GM23338 (cell line): ENCODE data around the gene ZDHHC6. TPM values are rescaled to one million over a fixed set of nuclear protein-coding genes. Genes with fewer than 3 reads are reported as not detected.

ENCODE experiments used
- ATAC-seq: fragments of 200-7000 bp; cut with Tn5 transposase; 3 replicates; pipeline ENCODE4 v1.9.1; 2020
- DNase-seq: peaks from one replicate; pipeline ENCODE4 v3.0.0-alpha.2; 2015; ENCODE audit warnings: low spot score
- H2AFZ ChIP-seq: fragments of 200-600 bp; sonication (generic); 2 replicates; pipeline ENCODE4 v1.8.0; 2016; ENCODE audit warnings: antibody characterized with exemption, mild to moderate bottlenecking, moderate library complexity
- H3F3A ChIP-seq: fragments of 200-600 bp; sonication (generic); replicated peaks from 2 replicates; pipeline ENCODE4 v1.8.0; 2017; ENCODE audit warnings: antibody characterized with exemption, mixed run types, low read depth
- H3K27ac ChIP-seq: fragments of 200-600 bp; sonication (generic); 2 replicates; pipeline ENCODE4 v1.6.1; 2016; ENCODE audit warnings: low read depth
- H3K27me3 ChIP-seq: fragments of 200-600 bp; sonication (generic); 2 replicates; pipeline ENCODE4 v1.8.0; 2016; ENCODE audit warnings: mild to moderate bottlenecking, mixed run types, moderate library complexity; ENCODE audit not compliant: insufficient read depth
- H3K36me3 ChIP-seq: fragments of 200-600 bp; sonication (generic); 2 replicates; pipeline ENCODE4 v1.8.0; 2016; ENCODE audit warnings: mild to moderate bottlenecking; ENCODE audit not compliant: insufficient read depth
- H3K4me1 ChIP-seq: fragments of 200-600 bp; sonication (generic); 2 replicates; pipeline ENCODE4 v1.8.0; 2016; ENCODE audit warnings: mild to moderate bottlenecking, moderate library complexity; ENCODE audit not compliant: insufficient read depth
- H3K4me2 ChIP-seq: fragments of 200-600 bp; sonication (generic); 2 replicates; pipeline ENCODE4 v1.7.1; 2017; ENCODE audit warnings: mixed run types
- H3K4me3 ChIP-seq: fragments of 200-600 bp; sonication (generic); 2 replicates; pipeline ENCODE4 v1.6.1; 2016; ENCODE audit warnings: mixed run types
- H3K79me2 ChIP-seq: fragments of 200-600 bp; sonication (generic); replicated peaks from 2 replicates; pipeline ENCODE4 v1.8.0; 2017; ENCODE audit warnings: mild to moderate bottlenecking; ENCODE audit not compliant: insufficient read depth
- H3K9me2 ChIP-seq: fragments of 200-600 bp; sonication (generic); 2 replicates; pipeline ENCODE4 v1.8.0; 2017; ENCODE audit not compliant: insufficient read depth
- H4K20me1 ChIP-seq: fragments of 200-600 bp; sonication (generic); replicated peaks from 2 replicates; pipeline ENCODE4 v1.8.0; 2017; ENCODE audit warnings: mild to moderate bottlenecking; ENCODE audit not compliant: insufficient read depth
- H3K27ac Mint-ChIP-seq: 2 replicates; pipeline ENCODE4 v1.8.0; 2020; ENCODE audit warnings: inconsistent platforms, mild to moderate bottlenecking, moderate library complexity, mixed read lengths
- H3K27me3 Mint-ChIP-seq: 3 replicates; pipeline ENCODE4 v1.8.0; 2022; ENCODE audit warnings: low read depth, mild to moderate bottlenecking, moderate library complexity, mixed read lengths, inconsistent platforms; ENCODE audit not compliant: insufficient read depth, poor library complexity
- H3K36me3 Mint-ChIP-seq: 3 replicates; pipeline ENCODE4 v1.8.0; 2021; ENCODE audit warnings: low read depth, mild to moderate bottlenecking, inconsistent platforms, moderate library complexity, mixed read lengths
- H3K4me1 Mint-ChIP-seq: 3 replicates; pipeline ENCODE4 v1.8.0; 2020; ENCODE audit warnings: mild to moderate bottlenecking, inconsistent platforms, mixed read lengths
- H3K4me3 Mint-ChIP-seq: 3 replicates; pipeline ENCODE4 v1.8.0; 2021; ENCODE audit warnings: moderate library complexity, mild to moderate bottlenecking, inconsistent platforms, mixed read lengths
- H3K9me3 Mint-ChIP-seq: 3 replicates; pipeline ENCODE4 v1.8.0; 2020; ENCODE audit warnings: moderate library complexity, mild to moderate bottlenecking, inconsistent platforms, mixed read lengths
- CREB1 ChIP-seq: fragments of 250-450 bp; sonication (Bioruptor Pico); IDR thresholded peaks from 2 replicates; pipeline ENCODE4 v1.5.0; 2020; ENCODE audit warnings: low read depth, mild to moderate bottlenecking, moderate library complexity
- EZH2phosphoT487 ChIP-seq: fragments of 200-600 bp; sonication (generic); IDR thresholded peaks from one replicate; pipeline ENCODE4 v1.8.1; 2018; ENCODE audit warnings: antibody characterized with exemption; ENCODE audit not compliant: unreplicated experiment
- POLR2AphosphoS5 ChIP-seq: IDR thresholded peaks from 2 replicates; pipeline ENCODE4 v1.6.1; 2016; ENCODE audit warnings: antibody characterized with exemption, low read depth
- ZNF331 ChIP-seq: fragments of 250-450 bp; sonication (Bioruptor Pico); IDR thresholded peaks from 2 replicates; pipeline ENCODE4 v1.5.0; 2020; ENCODE audit warnings: low read depth, mild to moderate bottlenecking, moderate library complexity
- polyA plus RNA-seq: library from polyadenylated mRNA; unstranded; fragments of >200 nt; fragmentation: Nextera tagmentation; extraction: Ambion mirVana; gene quantifications from 2 replicates; pipeline ENCODE4 v1.2.1, GENCODE V29; 2016
- total RNA-seq: library from RNA; depleted of rRNA; stranded (reverse); fragments of >200 nt; shearing (Covaris generic); gene quantifications from 2 replicates; pipeline ENCODE4 v1.2.3, GENCODE V29; 2014
- TF ChIP-seq, protein P1 (sequence below): IDR thresholded peaks from 2 replicates; pipeline ENCODE4 v1.6.1; 2016; ENCODE audit warnings: antibody characterized with exemption
- TF ChIP-seq, protein P2 (sequence below): fragments of 250-450 bp; sonication (Bioruptor Pico); IDR thresholded peaks from 2 replicates; pipeline ENCODE4 v1.5.0; 2020; ENCODE audit warnings: mild to moderate bottlenecking, moderate library complexity

The ZDHHC6 gene
- total and polyA plus RNA-seq, 2 experiments from 2014 or later: 24.6 to 33.7 TPM

GRCh38 chr10:112461029-112461887 lies 14.5 kb upstream of the ZDHHC6 start:
- H3K9me2 ChIP-seq: no peaks in the 10 kb centered on the region
- no peaks in the 10 kb centered on the region for H3F3A ChIP-seq
- H2AFZ ChIP-seq: no peak overlapping the region
- H3K36me3 Mint-ChIP-seq: peaks cover 35% of the 10 kb centered on the region
- TF ChIP-seq EZH2phosphoT487 (no peak), POLR2AphosphoS5 (no peak), CREB1 (no peak), ZNF331 (CRISPR knock-in tag) (no peak)
- TF ChIP-seq, protein P1, sequence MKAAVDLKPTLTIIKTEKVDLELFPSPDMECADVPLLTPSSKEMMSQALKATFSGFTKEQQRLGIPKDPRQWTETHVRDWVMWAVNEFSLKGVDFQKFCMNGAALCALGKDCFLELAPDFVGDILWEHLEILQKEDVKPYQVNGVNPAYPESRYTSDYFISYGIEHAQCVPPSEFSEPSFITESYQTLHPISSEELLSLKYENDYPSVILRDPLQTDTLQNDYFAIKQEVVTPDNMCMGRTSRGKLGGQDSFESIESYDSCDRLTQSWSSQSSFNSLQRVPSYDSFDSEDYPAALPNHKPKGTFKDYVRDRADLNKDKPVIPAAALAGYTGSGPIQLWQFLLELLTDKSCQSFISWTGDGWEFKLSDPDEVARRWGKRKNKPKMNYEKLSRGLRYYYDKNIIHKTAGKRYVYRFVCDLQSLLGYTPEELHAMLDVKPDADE: no peak
- TF ChIP-seq, protein P2, sequence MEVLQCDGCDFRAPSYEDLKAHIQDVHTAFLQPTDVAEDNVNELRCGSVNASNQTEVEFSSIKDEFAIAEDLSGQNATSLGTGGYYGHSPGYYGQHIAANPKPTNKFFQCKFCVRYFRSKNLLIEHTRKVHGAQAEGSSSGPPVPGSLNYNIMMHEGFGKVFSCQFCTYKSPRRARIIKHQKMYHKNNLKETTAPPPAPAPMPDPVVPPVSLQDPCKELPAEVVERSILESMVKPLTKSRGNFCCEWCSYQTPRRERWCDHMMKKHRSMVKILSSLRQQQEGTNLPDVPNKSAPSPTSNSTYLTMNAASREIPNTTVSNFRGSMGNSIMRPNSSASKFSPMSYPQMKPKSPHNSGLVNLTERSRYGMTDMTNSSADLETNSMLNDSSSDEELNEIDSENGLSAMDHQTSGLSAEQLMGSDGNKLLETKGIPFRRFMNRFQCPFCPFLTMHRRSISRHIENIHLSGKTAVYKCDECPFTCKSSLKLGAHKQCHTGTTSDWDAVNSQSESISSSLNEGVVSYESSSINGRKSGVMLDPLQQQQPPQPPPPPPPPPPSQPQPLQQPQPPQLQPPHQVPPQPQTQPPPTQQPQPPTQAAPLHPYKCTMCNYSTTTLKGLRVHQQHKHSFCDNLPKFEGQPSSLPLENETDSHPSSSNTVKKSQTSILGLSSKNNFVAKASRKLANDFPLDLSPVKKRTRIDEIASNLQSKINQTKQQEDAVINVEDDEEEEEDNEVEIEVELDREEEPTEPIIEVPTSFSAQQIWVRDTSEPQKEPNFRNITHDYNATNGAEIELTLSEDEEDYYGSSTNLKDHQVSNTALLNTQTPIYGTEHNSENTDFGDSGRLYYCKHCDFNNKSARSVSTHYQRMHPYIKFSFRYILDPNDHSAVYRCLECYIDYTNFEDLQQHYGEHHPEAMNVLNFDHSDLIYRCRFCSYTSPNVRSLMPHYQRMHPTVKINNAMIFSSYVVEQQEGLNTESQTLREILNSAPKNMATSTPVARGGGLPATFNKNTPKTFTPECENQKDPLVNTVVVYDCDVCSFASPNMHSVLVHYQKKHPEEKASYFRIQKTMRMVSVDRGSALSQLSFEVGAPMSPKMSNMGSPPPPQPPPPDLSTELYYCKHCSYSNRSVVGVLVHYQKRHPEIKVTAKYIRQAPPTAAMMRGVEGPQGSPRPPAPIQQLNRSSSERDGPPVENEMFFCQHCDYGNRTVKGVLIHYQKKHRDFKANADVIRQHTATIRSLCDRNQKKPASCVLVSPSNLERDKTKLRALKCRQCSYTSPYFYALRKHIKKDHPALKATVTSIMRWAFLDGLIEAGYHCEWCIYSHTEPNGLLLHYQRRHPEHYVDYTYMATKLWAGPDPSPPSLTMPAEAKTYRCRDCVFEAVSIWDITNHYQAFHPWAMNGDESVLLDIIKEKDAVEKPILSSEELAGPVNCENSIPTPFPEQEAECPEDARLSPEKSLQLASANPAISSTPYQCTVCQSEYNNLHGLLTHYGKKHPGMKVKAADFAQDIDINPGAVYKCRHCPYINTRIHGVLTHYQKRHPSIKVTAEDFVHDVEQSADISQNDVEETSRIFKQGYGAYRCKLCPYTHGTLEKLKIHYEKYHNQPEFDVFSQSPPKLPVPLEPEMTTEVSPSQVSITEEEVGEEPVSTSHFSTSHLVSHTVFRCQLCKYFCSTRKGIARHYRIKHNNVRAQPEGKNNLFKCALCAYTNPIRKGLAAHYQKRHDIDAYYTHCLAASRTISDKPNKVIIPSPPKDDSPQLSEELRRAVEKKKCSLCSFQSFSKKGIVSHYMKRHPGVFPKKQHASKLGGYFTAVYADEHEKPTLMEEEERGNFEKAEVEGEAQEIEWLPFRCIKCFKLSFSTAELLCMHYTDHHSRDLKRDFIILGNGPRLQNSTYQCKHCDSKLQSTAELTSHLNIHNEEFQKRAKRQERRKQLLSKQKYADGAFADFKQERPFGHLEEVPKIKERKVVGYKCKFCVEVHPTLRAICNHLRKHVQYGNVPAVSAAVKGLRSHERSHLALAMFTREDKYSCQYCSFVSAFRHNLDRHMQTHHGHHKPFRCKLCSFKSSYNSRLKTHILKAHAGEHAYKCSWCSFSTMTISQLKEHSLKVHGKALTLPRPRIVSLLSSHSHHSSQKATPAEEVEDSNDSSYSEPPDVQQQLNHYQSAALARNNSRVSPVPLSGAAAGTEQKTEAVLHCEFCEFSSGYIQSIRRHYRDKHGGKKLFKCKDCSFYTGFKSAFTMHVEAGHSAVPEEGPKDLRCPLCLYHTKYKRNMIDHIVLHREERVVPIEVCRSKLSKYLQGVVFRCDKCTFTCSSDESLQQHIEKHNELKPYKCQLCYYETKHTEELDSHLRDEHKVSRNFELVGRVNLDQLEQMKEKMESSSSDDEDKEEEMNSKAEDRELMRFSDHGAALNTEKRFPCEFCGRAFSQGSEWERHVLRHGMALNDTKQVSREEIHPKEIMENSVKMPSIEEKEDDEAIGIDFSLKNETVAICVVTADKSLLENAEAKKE (CRISPR knock-in tag): no peak
- H3K4me1 ChIP-seq: no peaks in the 10 kb centered on the region
- H3K27ac ChIP-seq: no peak overlapping the region
- no peak overlapping the region for H3K4me3 ChIP-seq
- H3K9me3 Mint-ChIP-seq: peaks cover 3% of the 10 kb centered on the region; the same call in 1 of the 3 replicates
- H3K79me2 ChIP-seq: no peaks in the 10 kb centered on the region
- H3K27ac Mint-ChIP-seq: no peak overlapping the region; the same call in 1 of the 2 replicates
- no peaks in the 10 kb centered on the region for H3K27me3 Mint-ChIP-seq
- H3K36me3 ChIP-seq: peaks cover 15% of the 10 kb centered on the region; the same call in 1 of the 2 replicates
- DNase-seq (no peak), ATAC-seq (no peak)
- no peak overlapping the region for H3K4me3 Mint-ChIP-seq
- no peaks in the 10 kb centered on the region for H3K4me1 Mint-ChIP-seq
- H3K4me2 ChIP-seq: no peak overlapping the region
- no peaks in the 10 kb centered on the region for H4K20me1 ChIP-seq
- H3K27me3 ChIP-seq: no peaks in the 10 kb centered on the region
